GM23338 (cell line): ENCODE measurements around the gene INPP5A. TPM values are rescaled to one million over a fixed set of nuclear protein-coding genes. Genes with fewer than 3 reads are reported as not detected.

Experiments used
- ATAC-seq: fragments of 200-7000 bp; cut with Tn5 transposase; 3 replicates; pipeline ENCODE4 v1.9.1; 2020
- DNase-seq: peaks from one replicate; pipeline ENCODE4 v3.0.0-alpha.2; 2015; ENCODE audit warnings: low spot score
- H2AFZ ChIP-seq: fragments of 200-600 bp; sonication (generic); 2 replicates; pipeline ENCODE4 v1.8.0; 2016; ENCODE audit warnings: antibody characterized with exemption, mild to moderate bottlenecking, moderate library complexity
- H3F3A ChIP-seq: fragments of 200-600 bp; sonication (generic); replicated peaks from 2 replicates; pipeline ENCODE4 v1.8.0; 2017; ENCODE audit warnings: antibody characterized with exemption, mixed run types, low read depth
- H3K27ac ChIP-seq: fragments of 200-600 bp; sonication (generic); 2 replicates; pipeline ENCODE4 v1.6.1; 2016; ENCODE audit warnings: low read depth
- H3K27me3 ChIP-seq: fragments of 200-600 bp; sonication (generic); 2 replicates; pipeline ENCODE4 v1.8.0; 2016; ENCODE audit warnings: mild to moderate bottlenecking, mixed run types, moderate library complexity; ENCODE audit not compliant: insufficient read depth
- H3K36me3 ChIP-seq: fragments of 200-600 bp; sonication (generic); 2 replicates; pipeline ENCODE4 v1.8.0; 2016; ENCODE audit warnings: mild to moderate bottlenecking; ENCODE audit not compliant: insufficient read depth
- H3K4me1 ChIP-seq: fragments of 200-600 bp; sonication (generic); 2 replicates; pipeline ENCODE4 v1.8.0; 2016; ENCODE audit warnings: mild to moderate bottlenecking, moderate library complexity; ENCODE audit not compliant: insufficient read depth
- H3K4me2 ChIP-seq: fragments of 200-600 bp; sonication (generic); 2 replicates; pipeline ENCODE4 v1.7.1; 2017; ENCODE audit warnings: mixed run types
- H3K4me3 ChIP-seq: fragments of 200-600 bp; sonication (generic); 2 replicates; pipeline ENCODE4 v1.6.1; 2016; ENCODE audit warnings: mixed run types
- H3K79me2 ChIP-seq: fragments of 200-600 bp; sonication (generic); replicated peaks from 2 replicates; pipeline ENCODE4 v1.8.0; 2017; ENCODE audit warnings: mild to moderate bottlenecking; ENCODE audit not compliant: insufficient read depth
- H3K9me2 ChIP-seq: fragments of 200-600 bp; sonication (generic); 2 replicates; pipeline ENCODE4 v1.8.0; 2017; ENCODE audit not compliant: insufficient read depth
- H4K20me1 ChIP-seq: fragments of 200-600 bp; sonication (generic); replicated peaks from 2 replicates; pipeline ENCODE4 v1.8.0; 2017; ENCODE audit warnings: mild to moderate bottlenecking; ENCODE audit not compliant: insufficient read depth
- H3K27ac Mint-ChIP-seq: 2 replicates; pipeline ENCODE4 v1.8.0; 2020; ENCODE audit warnings: inconsistent platforms, mild to moderate bottlenecking, moderate library complexity, mixed read lengths
- H3K27me3 Mint-ChIP-seq: 3 replicates; pipeline ENCODE4 v1.8.0; 2022; ENCODE audit warnings: low read depth, mild to moderate bottlenecking, moderate library complexity, mixed read lengths, inconsistent platforms; ENCODE audit not compliant: insufficient read depth, poor library complexity
- H3K36me3 Mint-ChIP-seq: 3 replicates; pipeline ENCODE4 v1.8.0; 2021; ENCODE audit warnings: low read depth, mild to moderate bottlenecking, inconsistent platforms, moderate library complexity, mixed read lengths
- H3K4me1 Mint-ChIP-seq: 3 replicates; pipeline ENCODE4 v1.8.0; 2020; ENCODE audit warnings: mild to moderate bottlenecking, inconsistent platforms, mixed read lengths
- H3K4me3 Mint-ChIP-seq: 3 replicates; pipeline ENCODE4 v1.8.0; 2021; ENCODE audit warnings: moderate library complexity, mild to moderate bottlenecking, inconsistent platforms, mixed read lengths
- H3K9me3 Mint-ChIP-seq: 3 replicates; pipeline ENCODE4 v1.8.0; 2020; ENCODE audit warnings: moderate library complexity, mild to moderate bottlenecking, inconsistent platforms, mixed read lengths
- CTCF ChIP-seq, 2 experiments: fragments of 200-600 bp in 1 of 2; sonication (generic) in 1 of 2; conservative IDR thresholded peaks; 2 replicates each; pipeline versions ENCODE4 v1.5.1 to v1.6.1; 2016 to 2017; ENCODE audit warnings: antibody characterized with exemption in 2 of 2, low read depth in 2 of 2, mild to moderate bottlenecking in 2 of 2, moderate library complexity in 1 of 2
- ETS1 ChIP-seq: IDR thresholded peaks from 2 replicates; pipeline ENCODE4 v1.6.1; 2016; ENCODE audit warnings: antibody characterized with exemption
- EZH2 ChIP-seq: fragments of 200-600 bp; sonication (generic); IDR thresholded peaks from one replicate; pipeline ENCODE4 v1.8.0; 2017; ENCODE audit warnings: antibody characterized with exemption, mild to moderate bottlenecking, low read depth; ENCODE audit not compliant: unreplicated experiment
- EZH2phosphoT487 ChIP-seq: fragments of 200-600 bp; sonication (generic); IDR thresholded peaks from one replicate; pipeline ENCODE4 v1.8.1; 2018; ENCODE audit warnings: antibody characterized with exemption; ENCODE audit not compliant: unreplicated experiment
- JUNB ChIP-seq: IDR thresholded peaks from one replicate; pipeline ENCODE4 v1.6.1; 2016; ENCODE audit warnings: antibody characterized with exemption; ENCODE audit not compliant: unreplicated experiment
- NANOG ChIP-seq: IDR thresholded peaks from 2 replicates; pipeline ENCODE4 v1.6.1; 2016; ENCODE audit warnings: antibody characterized with exemption, borderline replicate concordance
- POLR2AphosphoS5 ChIP-seq: IDR thresholded peaks from 2 replicates; pipeline ENCODE4 v1.6.1; 2016; ENCODE audit warnings: antibody characterized with exemption, low read depth
- REST ChIP-seq: IDR thresholded peaks from one replicate; pipeline ENCODE4 v1.6.1; 2018; ENCODE audit warnings: antibody characterized with exemption; ENCODE audit not compliant: unreplicated experiment
- STAT1 ChIP-seq: IDR thresholded peaks from one replicate; pipeline ENCODE4 v1.6.1; 2016; ENCODE audit warnings: antibody characterized with exemption; ENCODE audit not compliant: unreplicated experiment
- ZNF114 ChIP-seq: fragments of 250-450 bp; sonication (Bioruptor Pico); IDR thresholded peaks from 2 replicates; pipeline ENCODE4 v1.5.0; 2020; ENCODE audit warnings: mild to moderate bottlenecking, moderate library complexity
- ZNF331 ChIP-seq: fragments of 250-450 bp; sonication (Bioruptor Pico); IDR thresholded peaks from 2 replicates; pipeline ENCODE4 v1.5.0; 2020; ENCODE audit warnings: low read depth, mild to moderate bottlenecking, moderate library complexity
- polyA plus RNA-seq: library from polyadenylated mRNA; unstranded; fragments of >200 nt; fragmentation: Nextera tagmentation; extraction: Ambion mirVana; gene quantifications from 2 replicates; pipeline ENCODE4 v1.2.1, GENCODE V29; 2016
- total RNA-seq: library from RNA; depleted of rRNA; stranded (reverse); fragments of >200 nt; shearing (Covaris generic); gene quantifications from 2 replicates; pipeline ENCODE4 v1.2.3, GENCODE V29; 2014

INPP5A gene
- total and polyA plus RNA-seq, 2 experiments from 2014 or later, result 5.9 to 40.6 TPM

- TF ChIP-seq CTCF (conservative IDR thresholded peaks at IDR 0.05; ENCODE audit: low read depth in 2 of 2), result no peak
- TF ChIP-seq EZH2phosphoT487, result no peak
- no peak for TF ChIP-seq NANOG
- no peak for TF ChIP-seq REST
- TF ChIP-seq POLR2AphosphoS5, result no peak
Observed at GRCh38 chr10:132714096-132714985, 176.8 kb downstream of the INPP5A start (continued).

GRCh38 chr10:132714986-132715775 lies 177.6 kb downstream of the INPP5A start:
- DNase-seq, result no peak
- no peak for TF ChIP-seq STAT1
- no peak for TF ChIP-seq JUNB
- no peak for TF ChIP-seq EZH2phosphoT487
- TF ChIP-seq EZH2, result no peak
- no peak for TF ChIP-seq ZNF114
- no peak for TF ChIP-seq ETS1
- no peak for TF ChIP-seq NANOG
- no peak for TF ChIP-seq ZNF331

More at GRCh38 chr10:132714986-132715775, 177.6 kb downstream of the INPP5A start:
- Histone ChIP-seq H3K9me2 (no peaks in the 10 kb centered on the region), H3K36me3 (no peaks in the 10 kb centered on the region), H4K20me1 (no peaks in the 10 kb centered on the region), H2AFZ (no peak overlapping the region), H3K27ac (peak overlapping the region; percentile 59; the same call in 1 of the 2 replicates), H3K4me1 (no peaks in the 10 kb centered on the region), H3K27me3 (no peaks in the 10 kb centered on the region), H3K4me3 (no peak overlapping the region), H3K79me2 (no peaks in the 10 kb centered on the region), H3F3A (no peaks in the 10 kb centered on the region), H3K4me2 (no peak overlapping the region)
- H3K9me3 Mint-ChIP-seq, result 0 out of 3 replicates have a peak, but pooled peaks cover 6% of the 10 kb centered on the region
- peaks cover 9% of the 10 kb centered on the region for H3K27me3 Mint-ChIP-seq
- ATAC-seq, result peak; percentile 16
- no peak overlapping the region for H3K27ac Mint-ChIP-seq
- H3K36me3 Mint-ChIP-seq, result no peaks in the 10 kb centered on the region; the same call in 2 of the 3 replicates
- no peak overlapping the region for H3K4me3 Mint-ChIP-seq
- peaks cover 18% of the 10 kb centered on the region for H3K4me1 Mint-ChIP-seq
